ENCODE results near the gene ZNF564.

GRCh38 chr19:12526542-12526941 lies 24.7 kb downstream of the ZNF564 start:
- TF ChIP-seq POLR2A (IDR thresholded peaks at IDR 0.05) (no peak), CTCF (IDR thresholded peaks at IDR 0.05) (no peak)

Data from body of pancreas (tissue), 4 donors.